ENCODE measurements around the gene TCP10L.

Gene TCP10L

GRCh38 chr21:32585042-32585710, at the start of gene TCP10L:
Gene TCP10L (minus strand): TSS chr21:32585523. CDS start chr21:32584304, 1,219 bp downstream.
- TF ChIP-seq FOXM1 (IDR thresholded peaks at IDR 0.05; ENCODE audit: borderline replicate concordance, low read depth) (no peak), REST (IDR thresholded peaks at IDR 0.05; ENCODE audit: low read depth) (no peak), CEBPB (IDR thresholded peaks at IDR 0.05) (no peak), USF1 (IDR thresholded peaks at IDR 0.05) (no peak), TCF12 (IDR thresholded peaks at IDR 0.05; ENCODE audit: low read depth) (no peak), MAX (IDR thresholded peaks at IDR 0.05) (no peak), TEAD4 (IDR thresholded peaks at IDR 0.05) (no peak), CREB1 (IDR thresholded peaks at IDR 0.05; ENCODE audit: low read depth) (no peak), NFIC (IDR thresholded peaks at IDR 0.05) (no peak), EGR1 (IDR thresholded peaks at IDR 0.05) (no peak), TAF1 (IDR thresholded peaks at IDR 0.05; ENCODE audit: low read depth) (no peak), ZBTB7A (IDR thresholded peaks at IDR 0.05; ENCODE audit: low read depth) (no peak), RAD21 (IDR thresholded peaks at IDR 0.05; ENCODE audit: low read depth) (no peak), YY1 (IDR thresholded peaks at IDR 0.05; ENCODE audit: low read depth) (no peak)

GRCh38 chr21:32626621-32627196, 41.4 kb upstream of the TCP10L start:
- TF ChIP-seq REST (IDR thresholded peaks at IDR 0.05; ENCODE audit: low read depth) (no peak), EGR1 (IDR thresholded peaks at IDR 0.05) (no peak)

GRCh38 chr21:32613436-32614043, 28.2 kb upstream of the TCP10L start:
- no peak for TF ChIP-seq EP300 (IDR thresholded peaks at IDR 0.05; ENCODE audit: borderline replicate concordance)
- no peak for TF ChIP-seq CEBPB (IDR thresholded peaks at IDR 0.05)
- no peak for TF ChIP-seq REST (IDR thresholded peaks at IDR 0.05; ENCODE audit: low read depth)
- TF ChIP-seq USF1 (IDR thresholded peaks at IDR 0.05): no peak

GRCh38 chr21:32612999-32613337, 27.6 kb upstream of the TCP10L start:
- TF ChIP-seq ZBTB7A (IDR thresholded peaks at IDR 0.05; ENCODE audit: low read depth): no peak
- TF ChIP-seq RAD21 (IDR thresholded peaks at IDR 0.05; ENCODE audit: low read depth): no peak
- TF ChIP-seq CREB1 (IDR thresholded peaks at IDR 0.05; ENCODE audit: low read depth): no peak
- TF ChIP-seq EGR1 (IDR thresholded peaks at IDR 0.05): no peak
- TF ChIP-seq USF1 (IDR thresholded peaks at IDR 0.05): no peak
- no peak for TF ChIP-seq REST (IDR thresholded peaks at IDR 0.05; ENCODE audit: low read depth)
- TF ChIP-seq YY1 (IDR thresholded peaks at IDR 0.05; ENCODE audit: low read depth): no peak
- TF ChIP-seq EP300 (IDR thresholded peaks at IDR 0.05; ENCODE audit: borderline replicate concordance): no peak
